ENCODE results near the gene DMD.

DMD gene

DNA sequence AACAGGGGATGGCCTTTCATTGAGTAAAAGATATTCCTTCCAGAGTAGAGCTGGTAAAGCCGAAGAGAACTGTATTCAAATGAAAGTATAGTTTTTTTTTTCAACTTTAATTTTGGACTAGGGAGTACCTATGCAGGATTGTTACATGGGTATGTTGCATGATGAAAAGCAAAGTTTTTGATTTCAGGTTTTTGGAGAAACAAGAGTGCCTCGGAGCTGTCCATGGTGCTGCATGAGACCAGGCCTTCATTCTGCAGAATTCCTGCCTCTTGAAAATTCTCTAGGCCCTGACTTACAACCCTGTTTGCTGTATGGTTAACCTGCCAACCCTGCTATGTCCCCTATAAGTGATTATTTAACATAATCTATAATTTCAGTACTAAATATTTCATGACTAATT lies 1073.8 kb downstream of the DMD start:
- no peak overlapping the region for H3K27ac ChIP-seq (ENCODE audit: low read length)
- no peak overlapping the region for H3K4me3 ChIP-seq (ENCODE audit: low read length in 2 of 2)
- H3K9ac ChIP-seq (ENCODE audit: low read length in 2 of 2), result no peak overlapping the region
- H3K9me3 ChIP-seq (ENCODE audit: control insufficient read depth in 2 of 2, low read length in 2 of 2), result no peaks in the 10 kb centered on the region
- no peaks in the 10 kb centered on the region for H3K4me1 ChIP-seq (ENCODE audit: control insufficient read depth, insufficient read depth, low read length)
- H3K36me3 ChIP-seq (ENCODE audit: control insufficient read depth in 2 of 2, insufficient read depth in 2 of 2, low read length in 2 of 2), result no peaks in the 10 kb centered on the region
- H3K27me3 ChIP-seq (ENCODE audit: control insufficient read depth in 1 of 2, insufficient read depth in 2 of 2, low read length in 2 of 2), result no peaks in the 10 kb centered on the region

DNA sequence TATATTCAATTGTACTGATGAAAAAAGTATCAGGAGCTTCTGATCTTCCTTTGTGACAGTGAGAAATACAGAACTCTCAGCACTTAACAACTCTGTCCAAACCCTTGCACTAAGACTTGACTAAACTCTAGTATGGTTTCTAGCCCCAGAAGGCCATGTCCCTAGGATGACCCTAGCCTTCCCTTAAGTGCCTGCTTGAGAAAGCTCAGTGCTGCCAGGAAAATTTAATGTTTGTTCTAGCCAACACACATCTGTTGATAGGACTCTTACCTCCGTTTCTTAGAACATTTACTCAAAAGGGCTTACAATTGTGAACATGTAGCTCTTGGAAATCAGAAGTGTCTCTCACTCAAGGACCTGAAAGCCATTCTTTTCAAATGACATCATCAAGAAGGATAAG lies 1084.4 kb downstream of the DMD start:
- H3K4me3 ChIP-seq (ENCODE audit: low read length in 2 of 2), result no peak overlapping the region
- no peak overlapping the region for H3K27ac ChIP-seq (ENCODE audit: low read length)
- H3K27me3 ChIP-seq (ENCODE audit: control insufficient read depth in 1 of 2, insufficient read depth in 2 of 2, low read length in 2 of 2), result no peaks in the 10 kb centered on the region
- no peak overlapping the region for H3K9ac ChIP-seq (ENCODE audit: low read length in 2 of 2)
- H3K4me1 ChIP-seq (ENCODE audit: control insufficient read depth, insufficient read depth, low read length), result no peaks in the 10 kb centered on the region
- H3K36me3 ChIP-seq (ENCODE audit: control insufficient read depth in 2 of 2, insufficient read depth in 2 of 2, low read length in 2 of 2), result no peaks in the 10 kb centered on the region
- no peaks in the 10 kb centered on the region for H3K9me3 ChIP-seq (ENCODE audit: control insufficient read depth in 2 of 2, low read length in 2 of 2)

DNA sequence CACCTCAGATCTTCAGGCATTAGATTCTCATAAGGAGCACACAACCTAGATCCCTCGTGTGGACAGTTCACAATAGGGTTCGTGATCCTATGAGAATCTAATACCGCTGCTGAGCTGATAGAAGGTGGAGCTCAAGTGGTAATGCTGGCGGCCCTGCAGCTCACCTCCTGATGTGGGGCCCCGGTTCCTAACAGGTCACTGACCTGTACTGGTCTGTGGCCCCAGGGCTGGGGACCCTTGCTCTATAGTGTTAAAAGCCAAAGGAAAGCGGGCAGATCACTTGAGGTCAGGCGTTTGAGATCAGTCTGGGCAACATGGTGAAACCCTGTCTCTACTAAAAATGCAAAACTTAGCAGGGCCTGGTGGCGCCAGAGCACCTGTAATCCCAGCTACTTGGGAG lies 1092.5 kb downstream of the DMD start:
- no peak overlapping the region for H3K27ac ChIP-seq (ENCODE audit: low read length)
- no peak overlapping the region for H3K4me3 ChIP-seq (ENCODE audit: low read length in 2 of 2)
- H3K9me3 ChIP-seq (ENCODE audit: control insufficient read depth in 2 of 2, low read length in 2 of 2), result no peaks in the 10 kb centered on the region
- H3K4me1 ChIP-seq (ENCODE audit: control insufficient read depth, insufficient read depth, low read length), result no peaks in the 10 kb centered on the region
- no peaks in the 10 kb centered on the region for H3K36me3 ChIP-seq (ENCODE audit: control insufficient read depth in 2 of 2, insufficient read depth in 2 of 2, low read length in 2 of 2)
- H3K9ac ChIP-seq (ENCODE audit: low read length in 2 of 2), result no peak overlapping the region
- H3K27me3 ChIP-seq (ENCODE audit: control insufficient read depth in 1 of 2, insufficient read depth in 2 of 2, low read length in 2 of 2), result no peaks in the 10 kb centered on the region

DNA sequence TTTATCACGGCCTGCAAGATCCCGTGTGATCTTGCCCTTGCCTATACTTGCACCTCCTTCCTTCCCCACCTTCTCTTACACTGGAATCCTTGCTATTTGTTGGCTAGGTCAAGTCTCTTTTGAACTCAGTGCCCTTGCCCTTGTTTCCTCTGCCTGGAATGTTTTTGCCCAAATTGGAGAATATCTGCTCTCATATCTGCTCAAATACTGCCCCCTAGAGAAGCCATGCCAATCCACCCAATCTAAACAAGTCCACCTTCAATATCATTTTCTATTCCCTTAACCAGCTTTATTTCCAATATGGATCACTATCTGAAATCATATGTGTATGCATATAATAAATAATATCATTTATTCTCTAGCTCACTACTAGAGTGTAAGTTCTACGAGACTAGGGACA lies 1095.3 kb downstream of the DMD start:
- Histone ChIP-seq H3K27ac (ENCODE audit: low read length) (no peak overlapping the region), H3K36me3 (ENCODE audit: control insufficient read depth in 2 of 2, insufficient read depth in 2 of 2, low read length in 2 of 2) (no peaks in the 10 kb centered on the region), H3K9ac (ENCODE audit: low read length in 2 of 2) (no peak overlapping the region), H3K4me1 (ENCODE audit: control insufficient read depth, insufficient read depth, low read length) (no peaks in the 10 kb centered on the region), H3K9me3 (ENCODE audit: control insufficient read depth in 2 of 2, low read length in 2 of 2) (no peaks in the 10 kb centered on the region), H3K4me3 (ENCODE audit: low read length in 2 of 2) (no peak overlapping the region), H3K27me3 (ENCODE audit: control insufficient read depth in 1 of 2, insufficient read depth in 2 of 2, low read length in 2 of 2) (no peaks in the 10 kb centered on the region)

DNA sequence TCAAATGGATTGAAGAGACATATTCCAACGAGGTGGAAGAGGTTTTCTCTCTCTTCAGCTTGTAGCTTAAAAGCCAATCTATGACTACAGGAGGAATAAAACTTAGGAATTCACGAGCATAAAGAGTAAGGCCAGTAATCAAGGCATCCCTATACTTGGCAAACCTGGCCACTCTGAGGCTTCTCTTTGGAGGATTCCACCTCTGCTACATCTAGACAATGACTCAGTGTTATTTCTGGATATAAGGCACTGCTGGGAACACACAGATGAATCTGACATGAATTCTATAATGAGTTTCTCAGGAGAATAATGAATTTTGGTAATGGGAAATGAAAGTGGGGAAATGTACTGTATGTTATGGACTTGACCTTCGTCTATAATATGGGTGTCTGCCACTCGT lies 1123.7 kb downstream of the DMD start:
- H3K36me3 ChIP-seq (ENCODE audit: control insufficient read depth in 2 of 2, insufficient read depth in 2 of 2, low read length in 2 of 2), result no peaks in the 10 kb centered on the region
- H3K4me3 ChIP-seq (ENCODE audit: low read length in 2 of 2), result no peak overlapping the region
- no peaks in the 10 kb centered on the region for H3K4me1 ChIP-seq (ENCODE audit: control insufficient read depth, insufficient read depth, low read length)
- no peak overlapping the region for H3K27ac ChIP-seq (ENCODE audit: low read length)
- no peaks in the 10 kb centered on the region for H3K9me3 ChIP-seq (ENCODE audit: control insufficient read depth in 2 of 2, low read length in 2 of 2)
- no peaks in the 10 kb centered on the region for H3K27me3 ChIP-seq (ENCODE audit: control insufficient read depth in 1 of 2, insufficient read depth in 2 of 2, low read length in 2 of 2)
- no peak overlapping the region for H3K9ac ChIP-seq (ENCODE audit: low read length in 2 of 2)

DNA sequence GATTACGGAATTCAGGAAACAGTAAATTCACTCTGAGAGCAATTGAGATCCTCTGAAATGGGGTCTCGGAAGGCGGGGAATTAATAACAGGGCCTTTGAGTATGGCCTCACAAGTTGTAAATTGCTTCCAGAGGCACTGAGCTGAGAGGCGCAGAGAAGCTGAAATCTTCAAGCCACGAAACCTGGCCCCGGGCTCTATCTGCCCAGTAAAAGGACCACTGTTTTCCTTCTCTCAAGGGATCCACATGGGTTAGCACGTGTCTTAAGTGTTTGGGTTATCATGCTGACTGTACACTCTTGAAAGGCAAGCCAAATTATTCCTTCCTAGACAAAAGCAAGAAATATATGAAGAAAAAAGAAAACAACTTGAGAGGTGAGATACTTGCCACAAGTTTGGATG lies 1126.6 kb downstream of the DMD start:
- H3K27ac ChIP-seq (ENCODE audit: low read length), result no peak overlapping the region
- no peaks in the 10 kb centered on the region for H3K27me3 ChIP-seq (ENCODE audit: control insufficient read depth in 1 of 2, insufficient read depth in 2 of 2, low read length in 2 of 2)
- H3K4me3 ChIP-seq (ENCODE audit: low read length in 2 of 2), result no peak overlapping the region
- no peak overlapping the region for H3K9ac ChIP-seq (ENCODE audit: low read length in 2 of 2)
- no peaks in the 10 kb centered on the region for H3K9me3 ChIP-seq (ENCODE audit: control insufficient read depth in 2 of 2, low read length in 2 of 2)
- H3K36me3 ChIP-seq (ENCODE audit: control insufficient read depth in 2 of 2, insufficient read depth in 2 of 2, low read length in 2 of 2), result no peaks in the 10 kb centered on the region
- H3K4me1 ChIP-seq (ENCODE audit: control insufficient read depth, insufficient read depth, low read length), result no peaks in the 10 kb centered on the region

DNA sequence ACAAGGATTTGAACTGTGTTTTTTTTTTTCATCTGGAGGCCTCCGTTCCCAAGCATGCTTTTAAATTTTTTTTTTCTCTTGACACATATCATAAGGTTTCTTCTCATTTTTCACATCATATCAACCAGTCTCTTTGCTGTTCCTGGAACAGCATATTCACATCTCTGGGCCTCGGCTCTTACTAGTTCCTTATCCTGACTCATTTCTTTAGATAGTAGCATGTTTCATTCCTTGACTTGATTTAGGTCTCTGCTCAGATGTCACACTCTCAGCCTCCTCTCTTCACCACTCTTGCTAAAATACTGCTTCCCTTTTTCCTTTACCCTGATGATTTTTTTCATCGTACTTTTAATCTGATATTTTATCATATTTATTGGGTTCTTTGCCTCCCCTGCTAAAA lies 1163.1 kb downstream of the DMD start:
- Histone ChIP-seq H3K4me1 (ENCODE audit: control insufficient read depth, insufficient read depth, low read length) (no peaks in the 10 kb centered on the region), H3K27me3 (ENCODE audit: control insufficient read depth in 1 of 2, insufficient read depth in 2 of 2, low read length in 2 of 2) (no peaks in the 10 kb centered on the region), H3K9ac (ENCODE audit: low read length in 2 of 2) (no peak overlapping the region), H3K9me3 (ENCODE audit: control insufficient read depth in 2 of 2, low read length in 2 of 2) (no peaks in the 10 kb centered on the region), H3K4me3 (ENCODE audit: low read length in 2 of 2) (no peak overlapping the region), H3K36me3 (ENCODE audit: control insufficient read depth in 2 of 2, insufficient read depth in 2 of 2, low read length in 2 of 2) (no peaks in the 10 kb centered on the region), H3K27ac (ENCODE audit: low read length) (no peak overlapping the region)

DNA sequence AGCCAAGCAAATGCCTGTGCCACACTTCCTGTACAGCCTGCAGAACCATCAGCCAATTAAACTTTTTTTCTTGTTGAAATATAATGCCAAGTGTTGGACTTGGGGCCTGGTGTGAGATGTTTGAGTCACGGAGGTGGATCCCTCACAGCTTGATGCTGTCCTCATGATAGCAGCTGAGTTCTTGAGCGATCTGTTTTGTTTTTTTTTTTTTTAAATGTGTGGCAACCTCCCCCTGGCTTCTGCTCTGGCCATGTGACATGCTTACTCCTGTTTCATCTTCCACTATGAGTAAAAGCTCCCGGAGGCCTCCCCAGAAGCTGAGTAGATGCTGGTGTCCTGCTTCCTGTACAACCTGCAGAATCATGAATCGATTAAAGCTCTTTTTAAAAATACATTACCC lies 1166.2 kb downstream of the DMD start:
- Histone ChIP-seq H3K9me3 (ENCODE audit: control insufficient read depth in 2 of 2, low read length in 2 of 2) (no peaks in the 10 kb centered on the region), H3K4me1 (ENCODE audit: control insufficient read depth, insufficient read depth, low read length) (no peaks in the 10 kb centered on the region), H3K4me3 (ENCODE audit: low read length in 2 of 2) (no peak overlapping the region), H3K27me3 (ENCODE audit: control insufficient read depth in 1 of 2, insufficient read depth in 2 of 2, low read length in 2 of 2) (no peaks in the 10 kb centered on the region), H3K36me3 (ENCODE audit: control insufficient read depth in 2 of 2, insufficient read depth in 2 of 2, low read length in 2 of 2) (no peaks in the 10 kb centered on the region), H3K9ac (ENCODE audit: low read length in 2 of 2) (no peak overlapping the region), H3K27ac (ENCODE audit: low read length) (no peak overlapping the region)

DNA sequence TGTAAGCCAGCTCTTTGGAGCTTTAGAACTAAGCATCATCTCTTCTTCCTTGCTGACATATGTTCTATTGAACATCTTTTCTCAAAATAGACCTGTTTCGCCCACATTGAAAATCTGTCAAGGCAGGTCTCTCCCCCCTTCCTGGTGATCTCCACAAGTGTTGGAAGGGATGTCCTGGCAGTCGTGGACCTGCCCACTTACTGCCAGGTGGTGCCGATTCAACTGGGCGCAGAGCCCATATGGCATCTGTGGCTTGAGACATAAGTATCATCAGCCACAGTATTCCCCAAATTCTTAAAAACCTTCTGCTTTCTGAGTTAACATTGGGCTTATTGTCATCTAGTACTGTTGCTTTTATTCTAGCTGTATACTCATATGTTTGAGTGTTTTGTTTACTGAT lies 1170.2 kb downstream of the DMD start:
- no peaks in the 10 kb centered on the region for H3K27me3 ChIP-seq (ENCODE audit: control insufficient read depth in 1 of 2, insufficient read depth in 2 of 2, low read length in 2 of 2)
- no peak overlapping the region for H3K27ac ChIP-seq (ENCODE audit: low read length)
- no peaks in the 10 kb centered on the region for H3K4me1 ChIP-seq (ENCODE audit: control insufficient read depth, insufficient read depth, low read length)
- no peaks in the 10 kb centered on the region for H3K9me3 ChIP-seq (ENCODE audit: control insufficient read depth in 2 of 2, low read length in 2 of 2)
- H3K36me3 ChIP-seq (ENCODE audit: control insufficient read depth in 2 of 2, insufficient read depth in 2 of 2, low read length in 2 of 2), result no peaks in the 10 kb centered on the region
- no peak overlapping the region for H3K4me3 ChIP-seq (ENCODE audit: low read length in 2 of 2)
- no peak overlapping the region for H3K9ac ChIP-seq (ENCODE audit: low read length in 2 of 2)

DNA sequence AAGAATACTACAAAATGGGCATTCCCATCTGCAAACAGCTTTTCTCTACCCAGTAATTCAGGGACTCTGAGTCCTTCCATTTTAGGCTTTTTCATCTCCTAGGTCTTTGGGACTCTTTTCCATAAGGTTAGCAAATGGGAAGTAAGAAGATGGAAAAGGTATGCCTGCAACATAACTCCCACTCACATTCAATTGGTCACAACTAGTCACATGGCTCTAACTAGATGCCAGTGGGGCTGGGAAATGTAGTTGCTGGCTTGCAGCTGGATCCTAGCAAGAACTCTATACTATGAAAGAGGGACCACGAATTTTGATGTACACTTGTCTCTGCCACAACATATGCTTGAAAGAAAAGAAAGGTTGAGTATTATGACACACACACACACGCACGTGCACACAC lies 1184.6 kb downstream of the DMD start:
- Histone ChIP-seq H3K27ac (ENCODE audit: low read length) (no peak overlapping the region), H3K9me3 (ENCODE audit: control insufficient read depth in 2 of 2, low read length in 2 of 2) (peaks cover 0 to 3% of the 10 kb centered on the region in 2 donors)

DNA sequence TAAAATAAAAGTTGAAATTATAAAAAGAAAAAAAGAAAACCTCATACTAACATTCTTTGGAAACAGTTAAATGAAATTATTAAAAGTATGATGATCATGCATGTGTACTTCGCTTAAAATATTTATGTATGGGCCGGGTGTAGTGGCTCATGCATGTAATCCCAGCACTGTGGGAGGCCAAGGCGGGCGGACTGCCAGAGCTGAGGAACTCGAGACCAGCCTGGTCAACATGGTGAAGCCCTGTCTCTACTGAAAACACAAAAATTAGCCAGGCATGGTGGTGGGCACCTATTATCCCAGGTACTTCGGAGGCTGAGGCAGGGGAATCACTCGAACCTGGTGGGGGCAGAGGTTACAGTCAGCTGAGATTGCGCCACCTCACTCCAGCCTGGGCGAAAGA lies 1187.3 kb downstream of the DMD start:
- no peak overlapping the region for H3K4me3 ChIP-seq (ENCODE audit: low read length in 2 of 2)
- H3K9ac ChIP-seq (ENCODE audit: low read length in 2 of 2), result no peak overlapping the region
- H3K27ac ChIP-seq (ENCODE audit: low read length), result no peak overlapping the region
- peaks cover 0 to 3% of the 10 kb centered on the region in 2 donors for H3K9me3 ChIP-seq (ENCODE audit: control insufficient read depth in 2 of 2, low read length in 2 of 2)
- H3K4me1 ChIP-seq (ENCODE audit: control insufficient read depth, insufficient read depth, low read length), result no peaks in the 10 kb centered on the region
- H3K27me3 ChIP-seq (ENCODE audit: control insufficient read depth in 1 of 2, insufficient read depth in 2 of 2, low read length in 2 of 2), result no peaks in the 10 kb centered on the region
- H3K36me3 ChIP-seq (ENCODE audit: control insufficient read depth in 2 of 2, insufficient read depth in 2 of 2, low read length in 2 of 2), result no peaks in the 10 kb centered on the region

More for the DNA sequence above, 1184.6 kb downstream of the DMD start:
- no peak overlapping the region for H3K9ac ChIP-seq (ENCODE audit: low read length in 2 of 2)
- no peaks in the 10 kb centered on the region for H3K36me3 ChIP-seq (ENCODE audit: control insufficient read depth in 2 of 2, insufficient read depth in 2 of 2, low read length in 2 of 2)
- no peak overlapping the region for H3K4me3 ChIP-seq (ENCODE audit: low read length in 2 of 2)
- H3K4me1 ChIP-seq (ENCODE audit: control insufficient read depth, insufficient read depth, low read length), result no peaks in the 10 kb centered on the region
- no peaks in the 10 kb centered on the region for H3K27me3 ChIP-seq (ENCODE audit: control insufficient read depth in 1 of 2, insufficient read depth in 2 of 2, low read length in 2 of 2)

DNA sequence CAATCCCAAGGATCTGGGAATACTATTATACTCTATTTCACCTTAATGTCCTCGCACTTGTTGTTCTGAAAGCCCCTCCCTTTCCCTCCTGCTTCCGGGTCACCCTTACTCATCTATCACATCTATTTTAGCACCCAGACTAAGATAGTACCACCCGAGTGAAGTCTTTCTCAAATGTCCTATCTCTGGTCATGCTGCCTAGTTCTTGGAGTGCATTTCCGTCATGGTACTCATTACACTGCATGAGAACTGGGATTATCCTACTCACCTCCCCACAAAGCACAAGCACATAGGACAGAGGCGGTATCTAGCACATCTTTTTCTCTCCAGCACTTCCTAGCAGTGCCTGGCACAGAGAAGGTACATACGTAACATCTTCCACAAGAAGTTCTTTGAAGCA lies 1195.2 kb downstream of the DMD start:
- Histone ChIP-seq H3K9ac (ENCODE audit: low read length in 2 of 2) (no peak overlapping the region), H3K4me3 (ENCODE audit: low read length in 2 of 2) (no peak overlapping the region), H3K27ac (ENCODE audit: low read length) (no peak overlapping the region), H3K36me3 (ENCODE audit: control insufficient read depth in 2 of 2, insufficient read depth in 2 of 2, low read length in 2 of 2) (no peaks in the 10 kb centered on the region), H3K27me3 (ENCODE audit: control insufficient read depth in 1 of 2, insufficient read depth in 2 of 2, low read length in 2 of 2) (no peaks in the 10 kb centered on the region), H3K9me3 (ENCODE audit: control insufficient read depth in 2 of 2, low read length in 2 of 2) (no peaks in the 10 kb centered on the region), H3K4me1 (ENCODE audit: control insufficient read depth, insufficient read depth, low read length) (no peaks in the 10 kb centered on the region)

Data from stomach smooth muscle (tissue), 2 donors.